ENCODE results near the gene KITLG.
"Not testable (repeated sequence)": the region's sequence is repeated elsewhere in the genome, so short reads cannot be mapped to it uniquely, and the experiment has no call there.

The KITLG gene

GRCh38 chr12:88490425-88490824 is 89.8 kb downstream of the KITLG start:
- no peak for DNase-seq (ENCODE audit: low spot score)

GRCh38 chr12:88472775-88473174 is 107.5 kb downstream of the KITLG start:
- no peak for DNase-seq (ENCODE audit: low spot score)

DNA sequence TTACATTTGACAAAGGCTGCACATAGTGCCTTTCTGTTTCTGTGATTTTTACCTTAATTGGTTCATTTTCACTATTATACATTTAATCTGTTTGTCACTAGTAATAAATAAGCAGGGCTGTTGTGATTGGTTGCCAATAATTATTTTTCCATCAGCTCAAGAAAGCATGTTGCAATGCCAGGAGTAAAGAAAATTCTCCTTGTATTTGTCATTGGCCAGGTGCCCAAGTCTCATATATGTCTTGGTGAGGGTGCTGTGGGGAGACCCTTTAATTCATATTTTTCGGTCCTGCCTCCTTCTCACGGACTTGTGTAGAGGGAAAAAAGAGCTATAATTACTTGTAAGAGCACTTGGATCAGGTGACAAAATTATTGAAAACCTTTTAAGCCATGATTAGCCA is 108.0 kb downstream of the KITLG start:
- no peak for DNase-seq (ENCODE audit: low spot score)

DNA sequence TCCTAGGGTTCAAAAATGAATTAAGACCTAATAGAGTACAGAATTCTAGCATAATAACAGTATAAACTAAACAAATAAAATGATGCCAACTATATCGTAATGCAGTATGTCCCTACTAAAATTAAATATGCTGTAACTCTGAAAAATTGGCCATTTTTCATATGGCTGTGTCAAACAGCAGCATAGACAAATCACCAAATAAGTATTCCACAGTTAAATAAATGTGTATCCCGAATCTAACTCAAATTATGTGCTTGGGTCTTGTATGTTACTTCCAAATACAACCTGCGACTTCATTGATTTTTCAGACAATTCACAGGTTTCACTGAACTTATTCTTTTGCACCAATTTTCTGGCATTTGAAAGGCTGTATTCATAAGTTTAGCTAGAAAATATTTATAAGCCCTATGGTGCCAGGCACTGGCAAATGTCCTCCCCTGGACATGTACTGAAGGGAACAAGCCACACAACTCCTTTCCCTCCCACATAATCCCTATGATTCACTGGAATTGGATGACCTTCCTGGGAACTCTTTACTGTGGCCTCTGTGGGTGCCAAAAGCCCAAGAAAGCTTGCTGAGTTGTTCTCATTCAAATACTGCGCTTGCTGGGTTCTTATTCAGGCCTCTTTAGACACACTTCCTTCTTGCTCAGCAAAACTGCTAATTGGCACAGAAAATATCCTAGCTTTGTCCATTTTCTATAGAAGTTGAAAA is 108.8 kb downstream of the KITLG start:
- DNase-seq (ENCODE audit: low spot score): no peak

DNA sequence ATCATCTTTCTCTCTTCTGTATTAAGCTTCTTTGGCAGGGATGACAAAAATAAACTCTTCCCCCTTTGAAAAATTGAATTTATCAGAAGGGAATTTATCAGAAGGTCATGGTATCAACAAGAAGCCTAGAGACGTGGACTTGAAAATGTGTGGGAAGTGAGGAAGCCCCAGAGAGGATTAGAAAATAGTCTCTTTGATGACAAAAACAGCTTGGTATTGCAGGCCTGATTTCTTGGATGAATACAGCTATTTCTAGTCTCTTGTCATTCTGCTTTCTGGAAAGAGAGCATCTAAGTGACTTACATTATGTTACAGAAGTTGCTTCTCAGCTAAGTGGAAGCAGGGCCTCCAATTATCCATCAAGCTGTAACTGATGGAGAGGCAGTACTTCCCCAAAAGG is 111.1 kb downstream of the KITLG start:
- DNase-seq (ENCODE audit: low spot score): no peak

DNA sequence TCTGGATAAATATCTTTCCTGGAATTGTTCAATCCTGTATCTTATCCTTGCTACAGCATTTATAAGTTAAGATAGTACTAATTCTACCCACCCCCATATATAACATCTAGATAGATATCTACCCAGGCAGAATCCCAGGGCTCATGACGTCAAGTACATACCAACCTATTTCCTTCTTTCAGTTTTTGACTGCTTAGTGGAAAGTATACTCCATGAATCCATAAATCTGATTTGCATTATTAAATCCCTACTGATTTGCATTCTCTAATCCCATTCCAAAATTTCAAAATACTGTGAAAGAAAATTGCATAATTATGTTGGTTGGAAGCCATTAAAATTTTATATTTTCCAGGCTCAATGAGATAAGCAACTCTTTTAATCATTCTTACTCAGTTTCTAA is 111.7 kb downstream of the KITLG start:
- no peak for DNase-seq (ENCODE audit: low spot score)

DNA sequence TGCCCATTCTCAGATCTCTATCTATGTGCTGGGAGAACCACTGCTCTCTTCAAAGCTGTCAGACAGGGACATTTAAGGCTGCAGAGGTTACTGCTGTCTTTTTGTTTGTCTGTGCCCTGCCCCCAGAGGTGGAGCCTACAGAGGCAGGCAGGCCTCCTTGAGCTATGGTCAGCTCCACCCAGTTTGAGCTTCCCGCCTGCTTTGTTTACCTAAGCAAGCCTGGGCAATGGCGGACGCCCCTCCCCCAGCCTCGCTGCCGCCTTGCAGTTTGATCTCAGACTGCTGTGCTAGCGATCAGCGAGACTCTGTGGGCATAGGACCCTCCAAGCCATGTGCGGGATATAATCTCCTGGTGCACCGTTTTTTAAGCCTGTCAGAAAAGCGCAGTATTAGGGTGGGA is 113.6 kb downstream of the KITLG start:
- DNase-seq (ENCODE audit: low spot score): not testable (repeated sequence)

- DNase-seq (ENCODE audit: low spot score): no peak
Measured at GRCh38 chr12:88458327-88458726, 121.9 kb downstream of the KITLG start.

DNA sequence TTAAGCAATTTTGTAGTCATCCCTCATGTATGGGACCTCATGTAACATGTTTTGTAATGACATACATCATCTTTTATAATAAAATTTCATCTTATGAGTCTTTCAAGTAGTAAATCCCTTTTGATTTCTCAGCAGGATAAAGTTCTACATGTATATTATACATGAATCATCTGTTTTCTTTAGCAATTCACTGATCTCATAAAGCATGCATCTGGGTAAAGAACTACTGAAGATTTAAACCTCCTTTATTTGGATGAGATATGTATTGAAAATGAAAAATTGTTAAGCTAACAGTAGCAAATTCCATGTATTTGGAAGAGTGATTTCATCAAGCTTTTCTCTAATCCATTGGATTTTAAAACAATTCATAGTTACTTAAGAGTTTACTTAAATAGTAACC is 126.9 kb downstream of the KITLG start:
- DNase-seq (ENCODE audit: low spot score): no peak

DNA sequence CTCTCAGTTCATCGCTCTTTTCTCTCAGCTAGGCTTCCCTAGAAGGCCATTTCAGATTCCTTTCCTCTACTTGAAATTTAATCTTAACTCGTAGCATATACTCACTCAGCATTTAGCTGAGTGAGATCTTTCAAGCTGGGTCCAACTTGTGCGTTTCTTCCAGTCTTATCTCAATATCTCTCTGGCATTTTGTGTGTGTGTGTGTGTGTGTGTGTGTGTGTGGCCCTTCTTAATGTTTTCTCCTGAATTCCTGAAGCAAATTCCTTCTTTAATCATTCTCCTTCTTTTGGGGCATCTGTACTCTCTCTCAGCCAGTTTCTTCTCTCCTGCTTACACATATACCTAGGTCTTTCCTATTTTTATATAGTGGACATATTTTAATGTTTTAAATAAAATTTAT is 129.1 kb downstream of the KITLG start:
- DNase-seq (ENCODE audit: low spot score): no peak

DNA sequence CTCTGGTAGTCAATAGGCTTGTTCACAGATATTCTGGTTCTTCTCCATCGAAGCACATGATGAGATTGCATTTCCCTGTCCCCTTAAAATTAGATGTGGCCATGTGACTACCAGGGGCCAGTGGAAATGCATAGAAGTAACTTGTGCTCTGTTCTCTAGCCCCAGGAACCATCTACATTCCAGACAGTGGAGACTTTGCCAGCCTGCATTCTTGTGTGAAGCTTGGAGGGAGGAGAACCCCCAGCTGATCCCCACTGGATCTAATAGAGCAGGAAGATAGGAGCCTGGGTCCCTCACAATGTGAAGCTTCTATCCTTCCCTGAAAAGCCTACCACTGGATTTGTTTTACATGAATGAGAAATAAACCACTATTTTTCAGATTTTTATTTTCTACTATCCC is 130.1 kb downstream of the KITLG start:
- no peak for DNase-seq (ENCODE audit: low spot score)

- DNase-seq (ENCODE audit: low spot score): no peak
Measured at GRCh38 chr12:88448337-88448915, 131.8 kb downstream of the KITLG start.

GRCh38 chr12:88445705-88446394 is 134.4 kb downstream of the KITLG start:
- DNase-seq (ENCODE audit: low spot score): no peak

GRCh38 chr12:88444481-88444880 is 135.8 kb downstream of the KITLG start:
- DNase-seq (ENCODE audit: low spot score): no peak
